ENCODE results near the gene SLC43A1. TPM values are rescaled to one million over a fixed set of nuclear protein-coding genes. Genes with fewer than 3 reads are reported as not detected.

Gene SLC43A1
- total RNA-seq, 1 donor from 2014 or later = 115 TPM

DNA sequence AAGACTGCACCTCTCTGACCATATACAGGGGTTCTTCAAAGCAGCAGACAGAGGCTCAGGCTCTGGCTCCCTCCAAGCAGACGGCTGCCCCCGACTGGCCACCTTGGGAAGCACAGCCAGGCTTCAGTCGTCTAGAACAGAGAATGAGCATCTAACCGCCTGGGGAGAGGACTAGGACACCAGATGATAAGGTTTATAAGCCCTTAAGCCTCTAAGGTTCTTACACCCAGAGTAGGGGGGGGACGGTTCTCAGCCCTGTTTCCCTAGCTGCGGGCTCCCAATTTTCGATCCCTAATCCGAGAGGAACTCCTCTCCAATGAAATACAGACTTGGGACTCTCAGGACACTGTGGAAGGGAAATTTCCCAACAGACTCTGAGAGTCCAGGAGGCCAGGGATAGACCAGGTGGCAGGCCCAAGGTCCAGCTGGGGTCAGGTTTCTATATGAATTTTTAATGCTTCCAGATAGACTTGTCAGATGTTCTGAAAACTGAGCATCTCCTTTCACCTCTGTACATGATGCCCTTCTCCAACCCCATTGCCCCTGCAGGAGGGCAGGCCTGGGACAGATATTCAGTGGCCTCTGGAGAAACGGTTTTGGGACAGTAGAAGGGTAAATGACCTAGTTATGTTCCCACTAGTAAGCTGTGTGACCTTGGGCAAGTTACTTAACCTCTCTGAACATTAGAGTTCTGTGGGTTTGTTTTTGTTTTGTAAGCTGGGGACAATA lies 34.9 kb downstream of the SLC43A1 start:
- ATAC-seq = peak; percentile 38
- DNase-seq (ENCODE audit: low spot score) = no peak

- DNase-seq (ENCODE audit: low spot score) (no peak), ATAC-seq (no peak)
These were observed 35.6 kb downstream of the SLC43A1 start for GRCh38 chr11:57479911-57480310.

- DNase-seq (ENCODE audit: low spot score) (no peak), ATAC-seq (peak; percentile 2)
These were observed 36.4 kb downstream of the SLC43A1 start for GRCh38 chr11:57479021-57479663.

- ATAC-seq (peak; percentile 25), DNase-seq (ENCODE audit: low spot score) (no peak)
These were observed 37.9 kb downstream of the SLC43A1 start for GRCh38 chr11:57477507-57478189.

DNA sequence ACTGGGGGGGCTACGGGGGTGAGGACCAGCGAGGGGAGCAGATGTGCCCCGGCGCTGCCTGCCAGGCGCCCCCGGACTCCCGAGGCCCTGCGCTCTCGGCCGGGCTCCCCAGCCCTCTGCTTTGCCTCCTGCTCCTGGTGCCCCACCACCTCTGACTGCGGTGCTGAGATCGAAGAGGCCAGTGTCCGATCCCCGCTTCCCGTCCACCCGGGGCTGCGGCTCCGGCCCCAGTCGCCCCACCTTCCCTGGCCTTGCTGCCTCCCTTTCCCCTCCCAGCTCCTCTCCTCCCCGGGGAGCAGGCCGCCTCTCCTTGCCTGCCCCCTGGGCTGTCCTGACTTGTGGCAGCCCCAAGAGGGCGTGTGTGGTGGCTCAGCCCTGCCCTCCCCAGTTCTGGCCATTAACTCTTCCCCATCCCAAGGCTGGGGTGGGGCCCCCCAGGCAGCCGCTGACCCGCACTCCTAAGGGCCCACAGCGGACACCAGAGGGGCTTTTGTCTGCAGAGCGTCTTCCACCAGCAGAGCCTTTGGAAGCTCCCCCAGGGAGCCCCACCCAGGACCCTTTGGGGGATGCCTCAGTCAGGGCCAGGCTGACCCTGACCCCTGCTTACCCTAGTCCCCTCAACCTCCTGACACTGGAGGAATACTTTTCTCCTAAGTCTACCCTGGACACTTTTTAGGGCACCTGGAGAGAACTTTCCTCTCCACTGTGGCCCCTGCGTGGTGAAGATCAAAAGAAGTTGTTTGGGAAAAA lies 38.6 kb downstream of the SLC43A1 start:
- ATAC-seq (peak; percentile 72), DNase-seq (ENCODE audit: low spot score) (peak; percentile 77)

DNA sequence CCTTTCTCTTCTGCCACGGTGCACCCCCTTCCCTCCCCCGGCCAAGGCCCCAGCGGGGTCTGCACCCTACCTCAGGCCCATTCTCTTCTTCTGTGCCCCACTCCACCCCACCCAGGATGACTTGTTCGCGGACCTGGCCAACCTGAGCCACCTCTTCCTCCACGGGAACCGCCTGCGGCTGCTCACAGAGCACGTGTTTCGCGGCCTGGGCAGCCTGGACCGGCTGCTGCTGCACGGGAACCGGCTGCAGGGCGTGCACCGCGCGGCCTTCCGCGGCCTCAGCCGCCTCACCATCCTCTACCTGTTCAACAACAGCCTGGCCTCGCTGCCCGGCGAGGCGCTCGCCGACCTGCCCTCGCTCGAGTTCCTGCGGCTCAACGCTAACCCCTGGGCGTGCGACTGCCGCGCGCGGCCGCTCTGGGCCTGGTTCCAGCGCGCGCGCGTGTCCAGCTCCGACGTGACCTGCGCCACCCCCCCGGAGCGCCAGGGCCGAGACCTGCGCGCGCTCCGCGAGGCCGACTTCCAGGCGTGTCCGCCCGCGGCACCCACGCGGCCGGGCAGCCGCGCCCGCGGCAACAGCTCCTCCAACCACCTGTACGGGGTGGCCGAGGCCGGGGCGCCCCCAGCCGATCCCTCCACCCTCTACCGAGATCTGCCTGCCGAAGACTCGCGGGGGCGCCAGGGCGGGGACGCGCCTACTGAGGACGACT lies 39.3 kb downstream of the SLC43A1 start:
- DNase-seq (ENCODE audit: low spot score) (peak; percentile 86), ATAC-seq (peak; percentile 69)

- ATAC-seq = no peak
These were observed 39.8 kb downstream of the SLC43A1 start for GRCh38 chr11:57475671-57476046.

DNA sequence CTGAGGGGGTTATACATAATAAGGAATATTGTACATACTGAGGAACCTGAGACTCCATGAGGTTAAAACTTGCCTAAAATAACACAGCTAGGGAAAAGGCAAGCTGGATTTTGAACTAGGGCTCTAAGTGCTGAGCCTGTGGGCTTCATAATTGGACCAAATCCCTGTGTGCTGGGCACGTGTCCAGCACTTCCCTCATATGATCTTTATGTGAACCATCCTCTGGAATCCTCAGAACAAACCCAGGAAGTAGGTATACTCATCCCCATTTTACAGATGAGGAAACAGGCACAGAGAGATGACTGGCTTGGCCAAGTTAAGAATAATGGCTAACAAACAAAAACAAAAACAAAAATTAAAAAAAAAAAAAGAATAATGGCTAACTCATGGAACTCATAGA lies 40.3 kb downstream of the SLC43A1 start:
- DNase-seq (ENCODE audit: low spot score) (no peak), ATAC-seq (no peak)

More at GRCh38 chr11:57475671-57476046, 39.8 kb downstream of the SLC43A1 start:
- no peak for DNase-seq (ENCODE audit: low spot score)

DNA sequence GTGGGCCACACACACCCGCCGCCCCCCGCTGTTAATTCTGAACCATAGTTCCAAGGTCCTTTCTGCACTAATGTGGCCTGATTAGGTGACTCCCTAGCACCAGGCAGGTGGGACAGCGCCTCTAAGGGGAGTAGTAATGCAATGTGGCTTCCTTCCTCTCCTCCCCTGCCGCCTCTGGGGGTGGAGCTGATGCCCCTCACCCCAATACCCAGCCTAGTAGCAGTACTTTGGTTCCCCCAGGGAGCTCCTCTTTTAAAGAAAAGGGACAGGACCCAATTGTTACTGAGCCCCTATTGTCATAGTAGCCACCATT lies 40.7 kb downstream of the SLC43A1 start:
- ATAC-seq (no peak), DNase-seq (ENCODE audit: low spot score) (no peak)

DNA sequence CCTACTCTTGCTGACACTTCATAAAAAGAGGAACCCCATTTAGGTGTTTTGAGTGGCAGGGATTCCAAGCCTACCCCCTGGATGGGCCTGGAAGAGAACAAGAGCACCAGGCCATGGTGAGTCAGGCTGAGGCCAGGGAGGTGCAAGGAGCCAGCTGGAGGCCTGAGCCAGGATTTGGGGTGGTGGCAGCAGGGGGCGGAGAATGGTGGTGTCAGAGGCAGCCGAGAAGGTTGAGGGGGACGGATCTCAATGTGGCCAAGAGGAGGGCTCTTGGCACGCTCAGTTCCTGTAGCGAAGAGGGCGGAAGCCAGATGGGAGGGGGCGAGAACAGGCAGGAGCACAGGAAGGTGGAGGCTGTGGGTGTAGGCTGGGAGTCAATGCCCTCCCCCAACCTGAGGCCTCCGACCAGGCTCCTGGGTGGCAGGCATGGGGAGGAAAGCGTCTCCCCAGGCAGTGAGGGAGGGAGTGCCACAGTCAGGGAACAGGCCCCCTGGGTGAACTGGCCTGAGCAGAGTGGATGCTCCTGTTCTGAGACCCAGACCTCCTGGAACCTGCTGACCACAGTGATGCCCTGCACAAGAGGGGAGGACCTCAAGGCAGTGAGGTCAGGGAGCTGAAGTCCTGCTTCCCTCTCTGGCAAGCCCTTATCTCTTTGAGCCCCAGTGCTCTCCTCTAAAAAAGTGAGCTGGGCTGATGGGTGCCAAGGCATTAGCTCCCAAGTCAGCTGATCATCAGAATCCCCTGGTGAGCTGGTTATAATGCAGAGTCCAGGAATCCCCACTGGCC lies 41.3 kb downstream of the SLC43A1 start:
- no peak for ATAC-seq
- DNase-seq (ENCODE audit: low spot score) = no peak

DNA sequence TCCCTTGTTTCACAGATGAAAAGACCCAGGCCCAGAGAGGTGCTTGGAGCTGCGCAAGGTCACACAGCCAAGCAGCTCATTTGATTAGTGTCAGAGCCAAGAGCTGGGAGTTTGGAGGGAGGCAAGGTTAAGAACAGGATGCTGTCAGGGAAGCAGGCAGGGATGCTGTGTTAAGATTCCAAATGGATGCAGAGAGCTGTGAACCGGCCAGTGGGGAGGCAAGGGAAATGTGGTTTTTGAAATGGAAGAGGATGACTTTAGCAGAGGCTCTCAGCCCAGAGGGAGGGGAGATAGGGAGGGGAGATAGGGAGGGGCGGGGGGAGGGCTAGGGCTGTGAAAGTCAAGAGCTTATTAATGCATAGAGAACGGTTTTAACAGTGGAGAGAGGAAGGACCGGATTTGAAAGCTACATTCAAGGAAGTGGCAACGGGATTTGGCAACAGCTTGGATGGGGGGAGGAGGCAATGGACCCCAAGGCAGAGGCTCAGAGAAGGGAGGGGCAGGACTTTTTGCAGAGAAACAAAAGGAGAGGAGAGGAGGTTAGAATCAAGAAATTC lies 42.1 kb downstream of the SLC43A1 start:
- DNase-seq (ENCODE audit: low spot score) = no peak

DNA sequence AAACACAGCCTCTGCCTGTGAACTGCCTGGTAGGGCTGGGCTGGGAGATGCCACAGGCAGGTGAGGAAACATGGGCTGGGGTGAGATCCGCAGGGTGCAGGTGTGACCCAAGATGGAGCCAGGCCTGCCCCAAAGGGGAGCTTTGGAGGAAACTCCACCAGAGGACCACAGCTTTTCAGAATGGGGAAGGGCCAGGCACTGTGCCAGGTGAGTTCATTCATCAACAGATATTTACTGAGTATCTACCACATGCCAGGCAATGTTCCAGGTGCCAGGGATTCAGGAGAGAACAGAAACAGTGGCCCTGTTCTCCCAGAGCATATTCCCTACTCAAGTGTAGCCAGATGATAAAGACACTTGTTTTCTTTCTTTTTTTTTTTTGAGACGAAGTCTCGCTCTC lies 44.0 kb downstream of the SLC43A1 start:
- ATAC-seq = peak; percentile 16
- DNase-seq (ENCODE audit: low spot score) = no peak

More for the DNA sequence above, 42.1 kb downstream of the SLC43A1 start:
- no peak for ATAC-seq

DNA sequence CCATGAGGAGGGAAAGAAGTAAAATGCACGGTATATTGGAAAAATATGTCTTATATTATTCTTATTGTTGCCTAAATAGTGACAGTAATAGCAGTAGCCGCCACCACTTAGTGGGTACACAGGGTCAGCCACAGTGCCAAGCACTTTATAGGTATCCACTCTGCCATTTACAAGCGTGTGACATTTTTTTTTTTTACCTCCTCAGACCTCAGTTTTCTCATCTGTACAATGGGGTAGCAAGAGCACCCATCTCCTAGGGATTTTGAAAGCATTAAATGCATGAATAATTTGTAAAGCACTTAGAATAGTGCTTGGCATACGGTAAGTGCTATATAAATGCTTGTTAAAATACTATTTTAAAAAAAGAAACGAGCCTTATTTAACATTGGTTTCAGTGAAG lies 46.2 kb downstream of the SLC43A1 start:
- ATAC-seq (no peak), DNase-seq (ENCODE audit: low spot score) (no peak)

- DNase-seq (ENCODE audit: low spot score) (no peak), ATAC-seq (no peak)
These were observed 47.2 kb downstream of the SLC43A1 start for GRCh38 chr11:57468276-57468675.

GRCh38 chr11:57467508-57468157 lies 47.9 kb downstream of the SLC43A1 start:
- DNase-seq (ENCODE audit: low spot score) (no peak), ATAC-seq (no peak)

GRCh38 chr11:57466680-57467079 lies 48.8 kb downstream of the SLC43A1 start:
- DNase-seq (ENCODE audit: low spot score) (no peak), ATAC-seq (no peak)

- ATAC-seq = no peak
- no peak for DNase-seq (ENCODE audit: low spot score)
These were observed 50.8 kb downstream of the SLC43A1 start for GRCh38 chr11:57464539-57465181.

DNA sequence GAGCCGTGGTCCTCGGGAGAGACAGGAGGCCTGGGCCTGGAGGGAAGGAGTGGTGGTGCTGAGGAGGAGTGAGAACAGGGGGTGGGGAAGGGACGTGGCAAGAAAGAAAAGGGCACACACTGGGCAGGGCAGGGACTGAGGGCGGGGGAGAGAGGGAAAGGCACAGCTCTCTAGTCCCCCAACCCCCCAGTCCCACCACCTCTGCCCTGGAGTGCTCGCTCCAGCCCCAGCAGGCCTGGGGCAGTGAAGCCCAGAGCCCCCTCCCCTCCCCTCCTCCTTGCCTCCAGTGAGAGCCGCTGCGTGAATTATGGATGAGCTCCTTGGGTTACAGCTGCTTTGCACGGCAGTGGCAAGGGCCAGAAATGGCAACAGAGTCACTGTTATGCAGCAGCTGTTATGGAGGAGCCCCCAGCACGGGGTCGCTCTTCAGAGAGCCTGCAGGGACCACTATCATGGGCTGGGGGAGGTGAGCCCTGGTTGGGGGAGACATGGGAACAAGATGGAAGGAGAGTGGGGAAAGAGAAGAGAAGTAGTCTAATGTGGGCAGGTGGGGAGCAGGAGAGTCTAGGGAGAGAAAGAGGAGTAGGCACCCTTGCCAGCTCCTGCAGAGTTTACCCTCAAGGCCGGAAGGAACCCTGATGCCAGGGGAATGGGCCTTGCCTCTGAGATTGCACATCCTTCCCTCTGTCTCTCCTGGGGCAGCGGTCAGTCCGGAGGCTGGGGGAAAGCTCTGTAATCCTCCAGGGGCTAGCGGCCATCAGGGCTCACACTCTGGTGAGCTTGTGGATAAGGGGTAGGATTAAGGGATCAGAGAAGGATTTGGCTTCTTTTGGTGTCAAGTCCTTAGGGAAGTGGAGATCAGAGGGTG lies 51.6 kb downstream of the SLC43A1 start:
- ATAC-seq = no peak
- no peak for DNase-seq (ENCODE audit: low spot score)

Measured in left lobe of liver (tissue), 2 donors.